Breast epithelium (tissue), 3 donors: ENCODE results near the gene PEX5L.

Source experiments
- CTCF ChIP-seq, 3 donors: fragments of 450-650 bp; IDR thresholded peaks; one replicate each; pipeline ENCODE4 v1.5.1; 2016 to 2017; ENCODE audit warnings: antibody characterized with exemption in 3 of 3, mild to moderate bottlenecking in 3 of 3, moderate library complexity in 3 of 3
- POLR2A ChIP-seq: fragments of 450-650 bp; IDR thresholded peaks from one replicate; pipeline ENCODE4 v1.6.1; 2016; ENCODE audit warnings: antibody characterized with exemption, mild to moderate bottlenecking, moderate library complexity
- POLR2AphosphoS5 ChIP-seq, 3 donors: sonication (generic); formaldehyde crosslinking; IDR thresholded peaks; one replicate each; pipeline ENCODE4 v1.6.1; 2017; ENCODE audit warnings: antibody characterized with exemption in 3 of 3

- TF ChIP-seq CTCF (IDR thresholded peaks at IDR 0.05) (no peak), POLR2A (no peak), POLR2AphosphoS5 (IDR thresholded peaks at IDR 0.05) (no peak)
Measured at GRCh38 chr3:179953993-179954870, 82.5 kb downstream of the PEX5L start.
